Upper lobe of left lung (tissue), 6 donors: Measurements from ENCODE around the gene TMCC1. TPM values are rescaled to one million over a fixed set of nuclear protein-coding genes. Genes with fewer than 3 reads are reported as not detected.
"Not testable (repeated sequence)": the region's sequence is repeated elsewhere in the genome, so short reads cannot be mapped to it uniquely, and the experiment has no call there.

ENCODE experiments used
- ATAC-seq, 2 donors: fragments of 200-7000 bp; cut with Tn5 transposase; one replicate each; pipeline ENCODE4 v1.9.1; 2022; ENCODE audit warnings: mild to moderate bottlenecking in 2 of 2, moderate library complexity in 2 of 2; ENCODE audit not compliant: low FRiP score in 2 of 2
- DNase-seq, 2 donors: peaks; one replicate each; pipeline ENCODE4 v3.0.0-alpha.2; 2019 to 2020
- H3K27ac ChIP-seq, 4 donors: fragments of 200-600 bp; sonication (generic); one replicate each; pipeline ENCODE4 v1.5.1; 2016 to 2019
- H3K27me3 ChIP-seq, 4 donors: fragments of 200-600 bp; sonication (generic); one replicate each; pipeline ENCODE4 v1.5.1; 2017 to 2019
- H3K36me3 ChIP-seq, 4 donors: fragments of 200-600 bp; sonication (generic); one replicate each; pipeline ENCODE4 v1.5.1; 2016 to 2019
- H3K4me1 ChIP-seq, 4 donors: fragments of 200-600 bp; sonication (generic); one replicate each; pipeline ENCODE4 v1.5.1; 2018 to 2019
- H3K4me3 ChIP-seq, 4 donors: fragments of 200-600 bp; sonication (generic); one replicate each; pipeline ENCODE4 v1.5.1; 2017 to 2019; ENCODE audit warnings: mild to moderate bottlenecking in 2 of 4, moderate library complexity in 1 of 4
- H3K9me3 ChIP-seq, 4 donors: fragments of 200-600 bp; sonication (generic); one replicate each; pipeline ENCODE4 v1.5.1; 2018 to 2019
- CTCF ChIP-seq, 6 experiments: fragments of 450-650 bp in 4 of 6; fragments of 200-600 bp in 2 of 6; sonication (generic) in 2 of 6; IDR thresholded peaks; one replicate each; pipeline ENCODE4 v1.5.1; 2016 to 2019; ENCODE audit warnings: antibody characterized with exemption in 6 of 6
- EP300 ChIP-seq, 4 donors: sonication (generic); formaldehyde crosslinking; IDR thresholded peaks; one replicate each; pipeline ENCODE4 v1.5.1; 2017; ENCODE audit warnings: antibody characterized with exemption in 4 of 4, control low read depth in 2 of 4
- POLR2A ChIP-seq, 4 donors: fragments of 450-650 bp; IDR thresholded peaks; one replicate each; pipeline ENCODE4 v1.5.1; 2016 to 2017; ENCODE audit warnings: antibody characterized with exemption in 4 of 4, mild to moderate bottlenecking in 2 of 4
- POLR2AphosphoS5 ChIP-seq, 2 donors: sonication (generic); formaldehyde crosslinking; IDR thresholded peaks; one replicate each; pipeline ENCODE4 v1.5.1; 2017; ENCODE audit warnings: antibody characterized with exemption in 2 of 2
- WGBS, 2 donors: methylation state at CpG; one replicate each; pipeline ENCODE4 v1.1.5; 2017 to 2018; 5-methylcytosine and 5-hydroxymethylcytosine counted together
- total RNA-seq, 6 donors: library from RNA; depleted of rRNA in 4 of 6; stranded (reverse); fragments of >200 nt in 4 of 6; gene quantifications; one replicate each; pipeline versions ENCODE4 v1.1.0 to v1.2.1, GENCODE V29; 2016 to 2021
- donor health status: DM: no; HTN: no; CAD: no; lungs with moderate emphysema.
- donor health status: DM: no; HTN: yes; CAD: no; lungs with severe emphysema.

Gene TMCC1
- total RNA-seq, 6 donors from 2014 or later: 16.9 to 39.2 (median 27.9) TPM

GRCh38 chr3:129918461-129918860 is 24.9 kb upstream of the TMCC1 start:
- TF ChIP-seq POLR2AphosphoS5 (IDR thresholded peaks at IDR 0.05) (no peak), EP300 (IDR thresholded peaks at IDR 0.05) (no peak), CTCF (IDR thresholded peaks at IDR 0.05) (no peak), POLR2A (IDR thresholded peaks at IDR 0.05) (no peak)
- 96 to 97% methylated on average over 8 of the region's 8 CpGs for WGBS, 2 donors
- Histone ChIP-seq H3K4me1 (no peaks in the 10 kb centered on the region), H3K36me3 (no peaks in the 10 kb centered on the region), H3K4me3 (no peak overlapping the region), H3K27ac (no peak overlapping the region), H3K9me3 (peaks cover 22 to 35% (median 30%) of the 10 kb centered on the region in 4 donors), H3K27me3 (no peaks in the 10 kb centered on the region)
- ATAC-seq (no peak), DNase-seq (no peak)

DNA sequence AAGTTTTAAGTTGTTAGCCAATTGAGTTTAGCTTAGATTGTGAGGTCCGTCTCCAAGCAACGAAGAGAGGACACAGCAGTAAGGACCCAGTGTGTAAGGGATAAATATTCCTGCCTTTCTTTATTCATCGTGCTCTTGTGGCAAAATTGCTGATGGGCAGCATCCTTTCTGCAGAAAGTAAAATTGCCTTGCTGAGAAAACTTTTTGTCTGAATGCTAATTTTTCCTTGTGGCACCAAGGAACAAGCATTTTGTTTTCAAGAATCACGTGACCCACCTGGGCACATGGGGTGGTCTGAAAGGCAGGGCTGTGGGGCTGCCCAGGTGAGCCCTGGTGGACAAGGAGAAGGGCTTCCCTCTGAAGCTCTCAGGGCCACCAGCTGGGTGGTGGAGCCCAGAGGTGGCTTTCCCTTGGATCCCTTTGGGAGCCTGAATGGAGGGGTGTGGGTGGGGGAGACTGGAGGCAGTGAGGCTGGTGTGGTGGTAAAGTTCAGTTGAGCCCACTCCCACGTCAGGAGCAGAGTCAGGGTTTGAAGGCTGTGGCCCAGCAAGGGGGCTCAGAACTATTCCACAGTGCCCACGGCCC is 24.0 kb upstream of the TMCC1 start:
- TF ChIP-seq CTCF (IDR thresholded peaks at IDR 0.05) (no peak), EP300 (IDR thresholded peaks at IDR 0.05) (no peak)
- no peak for ATAC-seq
- 90 to 94% methylated on average over 4 to 6 of the region's 6 CpGs for whole genome bisulfite sequencing, 2 donors
- Histone ChIP-seq H3K4me1 (no peaks in the 10 kb centered on the region), H3K36me3 (no peaks in the 10 kb centered on the region), H3K4me3 (no peak overlapping the region), H3K27ac (no peak overlapping the region), H3K27me3 (no peaks in the 10 kb centered on the region), H3K9me3 (peaks cover 22 to 35% (median 30%) of the 10 kb centered on the region in 4 donors)
- no peak for DNase-seq

- WGBS, 2 donors: 66 to 79% methylated on average over 3 of the region's 3 CpGs
- H3K36me3 ChIP-seq: no peaks in the 10 kb centered on the region
- ATAC-seq: no peak
Measured at GRCh38 chr3:129913618-129914017, 20.1 kb upstream of the TMCC1 start.

DNA sequence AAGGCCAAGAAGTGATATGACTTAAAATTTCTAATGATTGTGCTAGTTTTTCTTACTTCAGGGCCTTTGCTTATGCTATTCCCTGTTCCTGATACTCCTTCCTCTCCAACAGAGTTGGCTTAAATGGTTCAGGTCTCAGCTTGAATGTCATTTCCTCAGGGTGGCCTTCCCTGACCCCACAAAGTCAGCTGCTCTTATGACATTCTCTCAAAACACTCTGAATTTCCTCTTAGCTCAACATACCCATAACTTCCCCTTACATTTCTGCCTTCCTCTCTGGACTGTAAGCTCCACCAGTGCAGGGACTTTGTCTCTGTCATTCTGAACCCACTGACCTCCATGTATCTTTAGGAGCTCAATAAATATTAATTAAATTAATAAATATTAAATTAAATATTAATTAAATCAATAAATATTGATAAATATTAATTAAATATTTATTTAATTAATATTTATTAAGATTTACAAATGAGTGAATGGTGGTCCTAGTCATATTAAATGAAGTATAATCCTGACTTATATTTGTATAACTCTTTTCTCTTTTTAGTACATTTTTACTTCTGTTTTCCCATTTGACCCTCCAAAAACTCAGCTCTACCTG is 17.9 kb upstream of the TMCC1 start:
- peak in 1 of 2 donors; percentile 42 for DNase-seq

More at GRCh38 chr3:129913618-129914017, 20.1 kb upstream of the TMCC1 start:
- no peak for DNase-seq
- peaks cover 22 to 30% (median 26%) of the 10 kb centered on the region in 4 donors for H3K9me3 ChIP-seq
- H3K4me3 ChIP-seq: no peak overlapping the region
- no peaks in the 10 kb centered on the region for H3K27me3 ChIP-seq
- H3K27ac ChIP-seq: no peak overlapping the region
- TF ChIP-seq POLR2AphosphoS5 (IDR thresholded peaks at IDR 0.05) (no peak), EP300 (IDR thresholded peaks at IDR 0.05) (no peak), CTCF (IDR thresholded peaks at IDR 0.05) (no peak), POLR2A (IDR thresholded peaks at IDR 0.05) (no peak)
- H3K4me1 ChIP-seq: no peaks in the 10 kb centered on the region

GRCh38 chr3:129909235-129909634 is 15.7 kb upstream of the TMCC1 start:
- not testable (repeated sequence) for H3K27ac ChIP-seq, ATAC-seq, DNase-seq, H3K4me3 ChIP-seq, H3K4me1 ChIP-seq, H3K27me3 ChIP-seq, H3K36me3 ChIP-seq
- H3K9me3 ChIP-seq: peaks cover 5 to 24% (median 14%) of the 10 kb centered on the region in 4 donors
- 95 to 97% methylated on average over 4 of the region's 4 CpGs for WGBS, 2 donors

More for the DNA sequence above, 17.9 kb upstream of the TMCC1 start:
- Histone ChIP-seq H3K27me3 (no peaks in the 10 kb centered on the region), H3K4me3 (no peak overlapping the region), H3K27ac (peak overlapping the region in 1 of 4 donors; percentile 57), H3K9me3 (peaks cover 2 to 17% (median 11%) of the 10 kb centered on the region in 4 donors), H3K36me3 (no peaks in the 10 kb centered on the region), H3K4me1 (no peaks in the 10 kb centered on the region)
- TF ChIP-seq EP300 (IDR thresholded peaks at IDR 0.05) (no peak), POLR2A (IDR thresholded peaks at IDR 0.05) (no peak), POLR2AphosphoS5 (IDR thresholded peaks at IDR 0.05) (no peak), CTCF (IDR thresholded peaks at IDR 0.05) (no peak)
- peak; percentile 51 to 87 for ATAC-seq
